Gastrocnemius medialis (tissue), 4 donors: ENCODE measurements around the gene HACD1. TPM values are rescaled to one million over a fixed set of nuclear protein-coding genes. Genes with fewer than 3 reads are reported as not detected.

Experiments used
- total RNA-seq, 4 donors: library from RNA; depleted of rRNA; stranded (reverse); fragments of >200 nt; gene quantifications; one replicate each; pipeline versions ENCODE4 v1.1.0 to v1.2.3, GENCODE V29; 2016

Gene HACD1
- total RNA-seq, 4 donors from 2014 or later, result 16.5 to 73.4 (median 44.3) TPM

Other genes starting within 250 kb of the HACD1 start
- under 1 TPM; 0.27 to 0.66 (median 0.44) TPM for gene ST8SIA6, start 162.8 kb downstream of the HACD1 start, total RNA-seq
- 10 to 100 TPM; 28.6 to 52.0 (median 35.2) TPM for gene STAM, start 26.8 kb upstream of the HACD1 start, total RNA-seq
- gene TMEM236, start 134.8 kb upstream of the HACD1 start, total RNA-seq, result under 1 TPM; 0.27 to 0.98 (median 0.64) TPM
- gene MRC1, start 192.0 kb upstream of the HACD1 start, total RNA-seq, result 10 to 100 TPM in 2 of 4 donors, 1 to 10 TPM in 2; 5.3 to 13.6 (median 9.3) TPM